Psoas muscle (tissue), 8 donors: ENCODE data around the gene PSMB5. TPM values are rescaled to one million over a fixed set of nuclear protein-coding genes. Genes with fewer than 3 reads are reported as not detected.

Experiments
- ATAC-seq, 4 donors: fragments of 200-7000 bp; cut with Tn5 transposase; one replicate each; pipeline ENCODE4 v1.9.1; 2020; ENCODE audit warnings: moderate library complexity in 3 of 4, mild to moderate bottlenecking in 2 of 4
- DNase-seq, 2 donors: peaks; one replicate each; pipeline ENCODE4 v3.0.0-alpha.2; 2020
- H3K27ac ChIP-seq: fragments of 200-600 bp; one replicate; pipeline ENCODE4 v1.8.0; 2022
- H3K27me3 ChIP-seq, 3 donors: fragments of 200-600 bp in 1 of 3; one replicate each; pipeline versions ENCODE4 v1.6.1 to v1.8.0; 2013 to 2022; ENCODE audit warnings: low read length in 2 of 3, mild to moderate bottlenecking in 2 of 3, moderate library complexity in 1 of 3; ENCODE audit not compliant: insufficient read depth in 3 of 3
- H3K36me3 ChIP-seq, 2 donors: fragments of 200-600 bp in 1 of 2; one replicate each; pipeline versions ENCODE4 v1.6.1 to v1.8.0; 2013 to 2022; ENCODE audit warnings: low read depth in 1 of 2, mild to moderate bottlenecking in 1 of 2, moderate library complexity in 1 of 2; ENCODE audit not compliant: insufficient read depth in 1 of 2
- H3K4me1 ChIP-seq: fragments of 200-600 bp; one replicate; pipeline ENCODE4 v1.8.0; 2022
- H3K4me3 ChIP-seq: fragments of 200-600 bp; one replicate; pipeline ENCODE4 v1.8.0; 2022; ENCODE audit warnings: mild to moderate bottlenecking
- H3K9me3 ChIP-seq: fragments of 200-600 bp; one replicate; pipeline ENCODE4 v1.8.0; 2022
- WGBS, 3 donors: extraction: QIAGEN DNeasy Blood & Tissue Kit; methylation state at CpG; one replicate each; pipeline versions ENCODE4 v1.1.6 to v1.1.7; 2013; 5-methylcytosine and 5-hydroxymethylcytosine counted together
- intact Hi-C, 2 donors: fragments of 100-400 bp; cut with DNase I; formaldehyde crosslinking; loops; one replicate each; pipeline versions ENCODE4 v1.11.0 to v1.14.2; 2022
- polyA plus RNA-seq, 3 donors: library from polyadenylated mRNA; stranded (reverse); fragments of 200-250 nt; gene quantifications; one replicate each; pipeline ENCODE4 v1.2.3, GENCODE V29; 2013
- total RNA-seq, 4 donors: library from RNA; stranded (reverse); fragmentation: NEBNext Ultra II Directional in 2 of 4; extraction: Animal tissue kit (Norgen Biotek cat#: 25700) in 2 of 4; gene quantifications; one replicate each; pipeline versions ENCODE4 v1.2.1 to v1.2.4, GENCODE V29; 2021 to 2023
- TF ChIP-seq, protein P1 (sequence below): fragments of 200-600 bp; IDR thresholded peaks from one replicate; pipeline ENCODE4 v1.8.0; 2022; ENCODE audit warnings: antibody characterized with exemption
- donor health status: healthy with polysubstance abuse.
- donor health status: DM: no; HTN: no; CAD: no; lungs with moderate emphysema.
- donor health status: Bipolar disorder and iron deficiency.
- donor health status: healthy.
- donor health status: DM: yes; HTN: yes; CAD: no.
- donor health status: DM: no; HTN: no; CAD: no.
- donor health status: DM: no; HTN: no; CAD: no.
- donor health status: DM: yes; HTN: yes; CAD: no.

PSMB5 gene
- total and polyA plus RNA-seq, 7 donors, result 156 to 619 (median 304) TPM

DNA sequence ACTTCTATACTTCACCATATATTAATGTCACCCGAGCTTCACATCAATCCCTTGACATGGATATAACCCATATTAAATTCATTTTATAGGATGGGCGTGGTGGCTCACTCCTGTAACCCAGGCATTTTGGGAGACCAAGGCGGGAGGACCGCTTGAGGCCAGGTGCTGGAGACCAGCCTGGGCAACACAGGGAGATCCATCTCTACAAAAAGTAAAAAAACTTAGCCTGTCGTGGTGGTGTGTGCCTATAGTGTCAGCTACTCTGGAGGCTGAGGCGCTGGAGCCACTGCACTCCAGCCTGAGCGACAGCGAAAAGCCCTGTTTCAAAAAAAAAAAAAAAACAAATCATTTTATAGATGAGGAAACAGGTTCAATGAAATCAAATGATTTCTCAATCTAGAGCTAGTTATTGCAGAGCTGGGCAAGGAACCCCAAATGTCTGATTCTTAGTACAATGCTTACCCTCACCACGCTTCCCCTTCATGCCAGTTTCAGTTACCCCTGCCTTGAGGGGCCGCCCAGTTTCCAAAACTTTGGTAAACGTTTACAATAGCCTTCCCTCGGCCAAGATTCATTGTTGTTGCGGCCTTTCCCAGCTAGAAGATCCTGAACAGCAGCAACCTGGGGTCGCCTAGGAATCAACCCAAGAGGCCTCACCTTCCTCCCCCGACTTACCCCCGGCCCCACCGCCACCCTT is 751 bp downstream of the PSMB5 start:
- intact Hi-C loops, result loop anchor here in 1 of 2 donors (2.0 kb wide), 1 partner anchor 25 kb away; no protein-coding TSS in a partner anchor
- no peak for DNase-seq
- whole genome bisulfite sequencing, 3 donors, result 36 to 37% (median 36%) methylated on average over 17 of the region's 17 CpGs
- no peaks in the 10 kb centered on the region for H3K9me3 ChIP-seq
- TF ChIP-seq, protein P1, sequence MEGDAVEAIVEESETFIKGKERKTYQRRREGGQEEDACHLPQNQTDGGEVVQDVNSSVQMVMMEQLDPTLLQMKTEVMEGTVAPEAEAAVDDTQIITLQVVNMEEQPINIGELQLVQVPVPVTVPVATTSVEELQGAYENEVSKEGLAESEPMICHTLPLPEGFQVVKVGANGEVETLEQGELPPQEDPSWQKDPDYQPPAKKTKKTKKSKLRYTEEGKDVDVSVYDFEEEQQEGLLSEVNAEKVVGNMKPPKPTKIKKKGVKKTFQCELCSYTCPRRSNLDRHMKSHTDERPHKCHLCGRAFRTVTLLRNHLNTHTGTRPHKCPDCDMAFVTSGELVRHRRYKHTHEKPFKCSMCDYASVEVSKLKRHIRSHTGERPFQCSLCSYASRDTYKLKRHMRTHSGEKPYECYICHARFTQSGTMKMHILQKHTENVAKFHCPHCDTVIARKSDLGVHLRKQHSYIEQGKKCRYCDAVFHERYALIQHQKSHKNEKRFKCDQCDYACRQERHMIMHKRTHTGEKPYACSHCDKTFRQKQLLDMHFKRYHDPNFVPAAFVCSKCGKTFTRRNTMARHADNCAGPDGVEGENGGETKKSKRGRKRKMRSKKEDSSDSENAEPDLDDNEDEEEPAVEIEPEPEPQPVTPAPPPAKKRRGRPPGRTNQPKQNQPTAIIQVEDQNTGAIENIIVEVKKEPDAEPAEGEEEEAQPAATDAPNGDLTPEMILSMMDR, result no peak
- peak overlapping the region; percentile 88 for H3K4me3 ChIP-seq
- H3K27me3 ChIP-seq, result no peaks in the 10 kb centered on the region
- ATAC-seq, result peak in 1 of 4 donors; percentile 49
- H3K36me3 ChIP-seq, result peaks cover 5 to 45% of the 10 kb centered on the region in 2 donors
- peaks cover 29% of the 10 kb centered on the region for H3K4me1 ChIP-seq
- H3K27ac ChIP-seq, result peak overlapping the region; percentile 93

DNA sequence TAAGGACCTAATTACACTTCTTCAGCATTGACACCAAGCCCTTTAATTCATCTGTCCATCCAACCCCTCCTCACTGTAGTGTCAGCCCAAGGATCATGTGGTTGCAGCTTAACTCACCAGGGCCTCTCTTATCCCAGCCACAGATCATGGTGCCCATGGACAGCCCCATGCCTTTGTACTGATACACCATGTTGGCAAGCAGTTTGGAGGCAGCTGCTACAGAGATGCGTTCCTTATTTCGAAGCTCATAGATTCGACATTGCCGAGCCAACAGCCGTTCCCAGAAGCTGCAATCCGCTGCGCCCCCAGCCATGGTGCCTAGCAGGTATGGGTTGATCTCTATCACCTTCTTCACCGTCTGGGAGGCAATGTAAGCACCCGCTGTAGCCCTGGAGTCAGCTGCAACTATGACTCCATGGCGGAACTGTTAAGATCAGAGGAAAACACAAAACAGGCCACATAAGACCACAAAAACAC is 1.4 kb downstream of the PSMB5 start:
- no peaks in the 10 kb centered on the region for H3K9me3 ChIP-seq
- H3K27me3 ChIP-seq, result no peaks in the 10 kb centered on the region
- peaks cover 33% of the 10 kb centered on the region for H3K4me1 ChIP-seq
- no peak for ATAC-seq
- 85 to 89% (median 87%) methylated on average over 10 of the region's 10 CpGs for WGBS, 3 donors
- TF ChIP-seq, protein P1, result no peak
- DNase-seq, result no peak
- H3K27ac ChIP-seq, result peak overlapping the region; percentile 93
- H3K4me3 ChIP-seq, result peak overlapping the region; percentile 88
- intact Hi-C loops, result no loop called here
- peaks cover 5 to 52% of the 10 kb centered on the region in 2 donors for H3K36me3 ChIP-seq

DNA sequence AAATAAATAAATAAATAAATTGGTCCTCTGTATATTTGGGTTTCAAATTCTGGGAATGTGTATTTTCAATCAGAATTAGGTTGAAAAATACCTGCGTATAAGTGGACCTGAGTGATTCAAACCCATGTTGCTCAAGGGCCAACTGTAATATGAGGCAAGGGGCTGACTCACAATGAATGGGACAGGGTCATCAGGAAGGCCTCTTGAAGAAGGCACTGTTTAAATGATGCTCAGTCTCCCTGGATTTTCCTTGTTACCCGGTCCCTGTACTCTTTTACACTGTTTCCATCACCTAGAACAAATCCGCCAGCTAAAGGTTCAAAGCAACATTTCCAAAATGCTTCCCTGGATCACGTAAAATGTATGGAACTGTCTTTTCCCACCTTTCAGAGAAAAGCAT is 3.8 kb downstream of the PSMB5 start:
- Histone ChIP-seq H3K27ac (no peak overlapping the region), H3K9me3 (no peaks in the 10 kb centered on the region), H3K4me1 (peaks cover 33% of the 10 kb centered on the region), H3K4me3 (no peak overlapping the region), H3K36me3 (peaks cover 5 to 75% of the 10 kb centered on the region in 2 donors), H3K27me3 (no peaks in the 10 kb centered on the region)
- intact Hi-C loops, result no loop called here
- DNase-seq (no peak), ATAC-seq (no peak)
- 94 to 97% (median 97%) methylated on average over 4 of the region's 4 CpGs for WGBS, 3 donors
- TF ChIP-seq, protein P1, result no peak

DNA sequence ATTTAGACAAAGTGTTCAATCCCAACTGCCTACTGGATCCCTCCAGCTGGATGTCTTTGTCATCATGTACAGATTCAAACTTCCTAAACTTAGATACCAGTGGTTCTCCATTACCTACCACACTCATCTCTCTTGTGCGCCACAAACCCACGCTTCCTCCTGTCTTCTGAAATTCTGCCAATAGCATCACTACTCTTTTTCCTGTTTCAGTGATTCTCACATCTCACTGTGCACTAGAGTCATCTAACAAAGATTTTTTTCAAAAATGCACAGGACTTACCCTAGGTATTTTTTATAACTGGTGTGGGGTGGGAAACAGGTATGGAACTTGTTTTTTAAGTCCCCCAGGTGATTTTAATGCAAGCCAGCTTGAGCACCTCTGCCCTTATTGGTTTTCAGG is 5.9 kb downstream of the PSMB5 start:
- Histone ChIP-seq H3K36me3 (peaks cover 13 to 96% of the 10 kb centered on the region in 2 donors), H3K27me3 (no peaks in the 10 kb centered on the region), H3K9me3 (no peaks in the 10 kb centered on the region), H3K4me1 (peaks cover 27% of the 10 kb centered on the region), H3K27ac (no peak overlapping the region), H3K4me3 (no peak overlapping the region)
- 79 to 87% (median 83%) methylated on average over 2 of the region's 2 CpGs for WGBS, 3 donors
- intact Hi-C loops, result no loop called here
- DNase-seq, result no peak
- ATAC-seq, result no peak
- TF ChIP-seq, protein P1, result no peak
